Measurements from ENCODE around the gene LAMA2.

Gene LAMA2

GRCh38 chr6:129252377-129253071, 369.6 kb downstream of the LAMA2 start:
- no peak overlapping the region for H3K4me3 ChIP-seq (ENCODE audit: low read depth, low read length)

- H3K4me3 ChIP-seq (ENCODE audit: low read depth, low read length), result no peak overlapping the region
Measured at GRCh38 chr6:129253242-129253641, 370.3 kb downstream of the LAMA2 start.

- H3K4me3 ChIP-seq (ENCODE audit: low read depth, low read length), result no peak overlapping the region
Measured at GRCh38 chr6:129253727-129254126, 370.8 kb downstream of the LAMA2 start.

GRCh38 chr6:129257196-129257595, 374.3 kb downstream of the LAMA2 start:
- no peak overlapping the region for H3K4me3 ChIP-seq (ENCODE audit: low read depth, low read length)

- H3K4me3 ChIP-seq (ENCODE audit: low read depth, low read length), result no peak overlapping the region
Measured at GRCh38 chr6:129262661-129263060, 379.7 kb downstream of the LAMA2 start.

- H3K4me3 ChIP-seq (ENCODE audit: low read depth, low read length), result no peak overlapping the region
Measured at GRCh38 chr6:129263176-129263575, 380.2 kb downstream of the LAMA2 start.

- H3K4me3 ChIP-seq (ENCODE audit: low read depth, low read length), result no peak overlapping the region
Measured at GRCh38 chr6:129264480-129265045, 381.6 kb downstream of the LAMA2 start.

GRCh38 chr6:129267028-129267427, 384.1 kb downstream of the LAMA2 start:
- no peak overlapping the region for H3K4me3 ChIP-seq (ENCODE audit: low read depth, low read length)

- no peak overlapping the region for H3K4me3 ChIP-seq (ENCODE audit: low read depth, low read length)
Measured at GRCh38 chr6:129269076-129269475, 386.1 kb downstream of the LAMA2 start.

GRCh38 chr6:129269891-129270290, 387.0 kb downstream of the LAMA2 start:
- H3K4me3 ChIP-seq (ENCODE audit: low read depth, low read length), result no peak overlapping the region

GRCh38 chr6:129270450-129270849, 387.5 kb downstream of the LAMA2 start:
- no peak overlapping the region for H3K4me3 ChIP-seq (ENCODE audit: low read depth, low read length)

GRCh38 chr6:129273161-129273560, 390.2 kb downstream of the LAMA2 start:
- no peak overlapping the region for H3K4me3 ChIP-seq (ENCODE audit: low read depth, low read length)

GRCh38 chr6:129276461-129276860, 393.5 kb downstream of the LAMA2 start:
- H3K4me3 ChIP-seq (ENCODE audit: low read depth, low read length), result no peak overlapping the region

GRCh38 chr6:129276986-129277385, 394.0 kb downstream of the LAMA2 start:
- no peak overlapping the region for H3K4me3 ChIP-seq (ENCODE audit: low read depth, low read length)

- no peak overlapping the region for H3K4me3 ChIP-seq (ENCODE audit: low read depth, low read length)
Measured at GRCh38 chr6:129279343-129280292, 396.7 kb downstream of the LAMA2 start.

- no peak overlapping the region for H3K4me3 ChIP-seq (ENCODE audit: low read depth, low read length)
Measured at GRCh38 chr6:129280293-129280644, 397.3 kb downstream of the LAMA2 start.

- H3K4me3 ChIP-seq (ENCODE audit: low read depth, low read length), result no peak overlapping the region
Measured at GRCh38 chr6:129280749-129281148, 397.8 kb downstream of the LAMA2 start.

GRCh38 chr6:129281168-129281796, 398.3 kb downstream of the LAMA2 start:
- H3K4me3 ChIP-seq (ENCODE audit: low read depth, low read length), result no peak overlapping the region

GRCh38 chr6:129282019-129282418, 399.1 kb downstream of the LAMA2 start:
- no peak overlapping the region for H3K4me3 ChIP-seq (ENCODE audit: low read depth, low read length)

GRCh38 chr6:129284225-129284624, 401.3 kb downstream of the LAMA2 start:
- H3K4me3 ChIP-seq (ENCODE audit: low read depth, low read length), result no peak overlapping the region
